Kidney (tissue), 14 donors: ENCODE results near the gene CRMP1. TPM values are rescaled to one million over a fixed set of nuclear protein-coding genes. Genes with fewer than 3 reads are reported as not detected.

Experiments used
- DNase-seq, 5 donors: peaks; one replicate each; pipeline ENCODE4 v3.0.0-alpha.2; 2013 to 2020
- FAIRE-seq: peaks from 2 replicates; lab custom pipeline; 2012; peaks lifted over from hg19 to GRCh38; lab: Jason Lieb, UNC
- H3K27ac ChIP-seq, 2 donors: one replicate each; pipeline ENCODE4 v1.7.0; 2013; ENCODE audit warnings: low read depth in 2 of 2, low read length in 2 of 2, inconsistent platforms in 1 of 2
- H3K27me3 ChIP-seq: one replicate; pipeline ENCODE4 v1.7.1; 2013; ENCODE audit warnings: low read length, inconsistent platforms; ENCODE audit not compliant: control insufficient read depth, insufficient read depth
- H3K36me3 ChIP-seq, 3 donors: one replicate each; pipeline versions ENCODE4 v1.7.0 to v1.7.1; 2013; ENCODE audit warnings: low read length in 3 of 3, control low read depth in 1 of 3, inconsistent platforms in 1 of 3; ENCODE audit not compliant: insufficient read depth in 3 of 3, control insufficient read depth in 2 of 3
- H3K4me1 ChIP-seq, 3 donors: one replicate each; pipeline versions ENCODE4 v1.7.0 to v1.7.1; 2013; ENCODE audit warnings: low read length in 3 of 3, inconsistent platforms in 1 of 3, low read depth in 1 of 3; ENCODE audit not compliant: control insufficient read depth in 2 of 3, insufficient read depth in 2 of 3
- H3K4me3 ChIP-seq, 3 donors: one replicate each; pipeline versions ENCODE4 v1.7.0 to v1.8.1; 2013; ENCODE audit warnings: low read length in 3 of 3, control low read depth in 1 of 3, inconsistent platforms in 1 of 3
- H3K9ac ChIP-seq, 3 donors: one replicate each; pipeline versions ENCODE4 v1.7.0 to v1.7.1; 2013; ENCODE audit warnings: low read length in 3 of 3, control low read depth in 1 of 3, inconsistent platforms in 1 of 3
- H3K9me3 ChIP-seq, 3 donors: one replicate each; pipeline versions ENCODE4 v1.7.0 to v1.7.1; 2013; ENCODE audit warnings: low read length in 3 of 3, control low read depth in 1 of 3, inconsistent platforms in 1 of 3; ENCODE audit not compliant: control insufficient read depth in 2 of 3, insufficient read depth in 1 of 3
- CTCF ChIP-seq: IDR thresholded peaks from 3 replicates; pipeline ENCODE4 v1.5.1; 2012; ENCODE audit warnings: mild to moderate bottlenecking, moderate library complexity, borderline replicate concordance; ENCODE audit not compliant: insufficient read depth; ENCODE audit errors: extremely low read depth
- intact Hi-C: fragments of 100-400 bp; cut with DNase I; formaldehyde crosslinking; loops from one replicate; pipeline ENCODE4 v1.11.1; 2022
- polyA plus RNA-seq: library from polyadenylated mRNA; stranded (reverse); fragments of 350-450 nt; fragmentation: Illumina TruSeq; extraction: RNeasy Lipid Tissue Mini Kit (QIAGEN cat#74804); gene quantifications from one replicate; pipeline ENCODE4 v1.2.3, GENCODE V29; 2014; ENCODE audit warnings: low read depth, low replicate concordance; ENCODE audit not compliant: insufficient read depth
- total RNA-seq: library from RNA; stranded (reverse); fragmentation: NEBNext Ultra II Directional; extraction: Animal tissue kit (Norgen Biotek cat#: 25700); gene quantifications from one replicate; pipeline ENCODE4 v1.2.1, GENCODE V29; 2021
- donor health status: control.
- donor health status: control.
- donor health status: control.
- donor health status: control.
- donor health status: control.
- donor health status: DM: yes; HTN: yes; CAD: no.
- donor health status: Normal renal cell carcinoma (clear cell type).

CRMP1 gene
- total and polyA plus RNA-seq, 2 donors from 2014 or later, result 0.26 to 0.66 TPM

GRCh38 chr4:5804656-5805055, 88.2 kb downstream of the CRMP1 start:
- no peak for DNase-seq
- Histone ChIP-seq H3K4me3 (no peak overlapping the region), H3K27ac (no peak overlapping the region), H3K36me3 (peaks cover 9 to 52% (median 24%) of the 10 kb centered on the region in 3 donors), H3K9ac (no peak overlapping the region), H3K9me3 (no peaks in the 10 kb centered on the region), H3K27me3 (no peaks in the 10 kb centered on the region), H3K4me1 (no peaks in the 10 kb centered on the region)
- FAIRE-seq, result no peak
- no peak for TF ChIP-seq CTCF
- intact Hi-C loops, result no loop called here

- H3K9me3 ChIP-seq, result no peaks in the 10 kb centered on the region
- DNase-seq, result no peak
- H3K27me3 ChIP-seq, result no peaks in the 10 kb centered on the region
- intact Hi-C loops, result no loop called here
- H3K36me3 ChIP-seq, result peaks cover 7 to 43% (median 25%) of the 10 kb centered on the region in 3 donors
- no peak overlapping the region for H3K4me3 ChIP-seq
- no peak overlapping the region for H3K27ac ChIP-seq
- no peak overlapping the region for H3K9ac ChIP-seq
- TF ChIP-seq CTCF, result no peak
- H3K4me1 ChIP-seq, result no peaks in the 10 kb centered on the region
- no peak for FAIRE-seq
Measured at GRCh38 chr4:5802565-5802964, 90.3 kb downstream of the CRMP1 start.

- Histone ChIP-seq H3K27ac (no peak overlapping the region), H3K9me3 (no peaks in the 10 kb centered on the region), H3K36me3 (peaks cover 5 to 49% (median 21%) of the 10 kb centered on the region in 3 donors), H3K27me3 (no peaks in the 10 kb centered on the region), H3K9ac (no peak overlapping the region), H3K4me3 (no peak overlapping the region), H3K4me1 (no peaks in the 10 kb centered on the region)
- DNase-seq (no peak), FAIRE-seq (no peak)
- intact Hi-C loops, result no loop called here
- no peak for TF ChIP-seq CTCF
Measured at GRCh38 chr4:5801696-5802095, 91.2 kb downstream of the CRMP1 start.

- intact Hi-C loops, result no loop called here
- Histone ChIP-seq H3K4me3 (no peak overlapping the region), H3K36me3 (peaks cover 2 to 49% (median 24%) of the 10 kb centered on the region in 3 donors), H3K9me3 (no peaks in the 10 kb centered on the region), H3K27me3 (no peaks in the 10 kb centered on the region), H3K27ac (no peak overlapping the region), H3K4me1 (no peaks in the 10 kb centered on the region), H3K9ac (no peak overlapping the region)
- DNase-seq (no peak), FAIRE-seq (no peak)
- TF ChIP-seq CTCF, result no peak
Measured at GRCh38 chr4:5800496-5800895, 92.4 kb downstream of the CRMP1 start.
